BLaER1 treated with 17β-estradiol and CSF1 and Interleukin-3, amounts not matched to agents 10 nM and 100 nM (cell line): ENCODE results near the gene MAGI1.

Source experiments
- H3K27ac ChIP-seq, 11 experiments: shearing (Covaris generic); formaldehyde crosslinking; 2 replicates each; pipeline ENCODE4 v1.8.1; 2022
- H3K27me3 ChIP-seq, 11 experiments: shearing (Covaris generic); formaldehyde crosslinking; 2 replicates each; pipeline ENCODE4 v1.8.1; 2022
- H3K36me3 ChIP-seq, 11 experiments: shearing (Covaris generic); formaldehyde crosslinking; 2 replicates each; pipeline ENCODE4 v1.8.1; 2022
- H3K4me1 ChIP-seq, 10 experiments: shearing (Covaris generic); formaldehyde crosslinking; 2 replicates each; pipeline ENCODE4 v1.8.1; 2022
- H3K4me2 ChIP-seq, 11 experiments: shearing (Covaris generic); formaldehyde crosslinking; 2 replicates each; pipeline ENCODE4 v1.8.1; 2022
- H3K4me3 ChIP-seq, 10 experiments: shearing (Covaris generic); formaldehyde crosslinking; 2 replicates each; pipeline ENCODE4 v1.8.1; 2022
- H3K9ac ChIP-seq, 11 experiments: shearing (Covaris generic); formaldehyde crosslinking; 2 replicates each; pipeline ENCODE4 v1.8.1; 2022
- H3K9me3 ChIP-seq, 11 experiments: shearing (Covaris generic); formaldehyde crosslinking; replicated peaks in 1 of 11; 2 replicates each; pipeline ENCODE4 v1.8.1; 2022
- H4K20me1 ChIP-seq, 11 experiments: shearing (Covaris generic); formaldehyde crosslinking; 2 replicates each; pipeline ENCODE4 v1.8.1; 2022
- Cebpa-rat ChIP-seq, 11 experiments: shearing (Covaris generic); IDR thresholded peaks; 2 replicates each; pipeline ENCODE4 v1.8.1; 2022

The MAGI1 gene

DNA sequence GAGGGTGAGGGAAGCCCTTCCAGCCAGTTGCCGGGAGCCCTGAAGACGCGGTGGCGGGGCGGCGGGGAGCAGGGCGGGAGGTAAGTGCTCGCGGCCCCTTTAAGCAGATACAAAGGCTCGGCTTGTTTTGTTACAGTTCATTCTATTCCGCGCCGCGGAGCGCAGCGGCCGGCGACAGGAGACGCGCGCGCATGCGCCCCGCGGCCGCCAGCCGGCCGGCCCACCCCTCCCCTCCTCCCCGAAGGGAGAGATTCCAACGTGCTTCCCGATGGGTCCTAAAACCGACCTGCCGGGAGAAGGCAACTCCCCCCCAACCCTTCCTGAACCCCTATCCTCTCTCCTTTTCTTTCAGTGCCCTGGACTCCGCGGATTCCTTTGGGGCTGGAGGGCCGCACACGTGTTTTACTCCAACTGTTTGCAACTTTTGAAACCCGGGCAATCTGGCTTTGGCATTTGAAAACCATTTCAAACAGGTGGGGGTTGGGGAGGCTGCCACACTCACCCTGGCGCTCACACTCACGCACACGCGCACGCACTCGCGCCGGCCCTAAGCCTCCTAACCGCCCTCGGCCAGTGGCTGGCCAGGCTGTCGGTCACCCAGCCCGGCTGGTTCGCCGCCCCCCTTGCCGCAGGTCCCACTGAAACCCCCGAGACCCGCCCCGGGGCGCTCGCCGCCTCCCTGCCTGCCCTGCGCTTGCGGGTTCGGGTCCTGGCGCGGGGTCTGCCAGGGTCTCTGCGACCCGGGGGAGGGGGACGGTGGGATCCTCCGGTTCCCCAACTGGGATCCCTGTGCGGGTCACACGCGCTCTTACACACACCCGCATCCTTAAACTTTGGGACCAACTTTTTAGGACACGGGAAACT is at the start of gene MAGI1:
Gene MAGI1 (minus strand): TSS at position 193 of the 864 bp plus-strand sequence. CDS start 610 bp downstream, outside the sequence.
- Histone ChIP-seq H3K4me3 (peak within 1 kb of the TSS; percentile 69 to 90 (median 81)), H3K27me3 (peaks cover 7 to 18% (median 10%) of the 10 kb centered on the region in 11 experiments; a peak in 19 of 22 replicates), H3K9ac (peak within 1 kb of the TSS; percentile 74 to 87 (median 81)), H3K4me1 (peaks cover 7 to 34% (median 27%) of the 10 kb centered on the region in 10 experiments; a peak in 18 of 20 replicates), H3K4me2 (peak within 1 kb of the TSS; percentile 91 to 99 (median 97)), H3K27ac (peak within 1 kb of the TSS; percentile 34 to 79 (median 69); a peak in 21 of 22 replicates), H4K20me1 (no peaks in the 10 kb centered on the region; a peak in 1 of 22 replicates), H3K36me3 (no peaks in the 10 kb centered on the region), H3K9me3 (no peaks in the 10 kb centered on the region)
- no peak for TF ChIP-seq Cebpa-rat (IDR thresholded peaks at IDR 0.05)

- H3K27me3 ChIP-seq, result no peaks in the 10 kb centered on the region
- no peaks in the 10 kb centered on the region for H3K36me3 ChIP-seq
- no peak for TF ChIP-seq Cebpa-rat (IDR thresholded peaks at IDR 0.05)
- H3K4me2 ChIP-seq, result no peak overlapping the region
- H3K9ac ChIP-seq, result no peak overlapping the region
- no peaks in the 10 kb centered on the region for H3K9me3 ChIP-seq
- no peaks in the 10 kb centered on the region for H3K4me1 ChIP-seq
- no peak overlapping the region for H3K27ac ChIP-seq
- no peak overlapping the region for H3K4me3 ChIP-seq
- H4K20me1 ChIP-seq, result no peaks in the 10 kb centered on the region
These were observed 45.1 kb upstream of the MAGI1 start for GRCh38 chr3:66083784-66084213.

DNA sequence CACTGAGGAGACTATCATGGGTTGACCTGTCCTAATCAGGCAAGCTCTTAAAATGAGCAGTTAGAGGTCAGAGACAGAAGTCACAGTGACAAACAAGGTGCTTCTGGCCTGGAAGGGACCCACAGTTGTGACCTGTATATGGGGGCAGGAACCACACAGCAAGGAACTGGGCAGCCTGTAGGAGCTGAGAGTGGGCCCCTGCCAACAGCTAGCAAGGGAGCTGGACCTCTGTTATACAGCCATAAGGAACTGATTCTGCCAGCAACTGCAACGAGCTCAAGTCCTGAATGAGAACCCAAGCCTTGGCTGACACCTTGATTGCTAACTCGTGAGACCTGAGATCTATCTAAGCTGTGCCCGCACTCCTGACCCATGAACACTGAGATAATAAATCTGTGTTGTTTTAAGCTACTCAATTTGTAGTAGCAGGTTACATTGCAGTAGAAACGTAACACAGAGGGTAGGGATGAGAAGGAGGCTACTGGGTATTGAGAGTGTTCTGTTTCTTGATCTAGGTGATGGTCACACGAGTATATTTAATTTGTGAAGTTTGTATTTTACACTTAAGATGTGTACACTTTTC is 44.5 kb upstream of the MAGI1 start:
- Histone ChIP-seq H3K4me3 (no peak overlapping the region), H3K9ac (no peak overlapping the region), H3K27ac (no peak overlapping the region), H4K20me1 (no peaks in the 10 kb centered on the region), H3K4me1 (no peaks in the 10 kb centered on the region), H3K9me3 (no peaks in the 10 kb centered on the region), H3K27me3 (no peaks in the 10 kb centered on the region), H3K36me3 (no peaks in the 10 kb centered on the region), H3K4me2 (no peak overlapping the region)
- TF ChIP-seq Cebpa-rat (IDR thresholded peaks at IDR 0.05), result no peak

DNA sequence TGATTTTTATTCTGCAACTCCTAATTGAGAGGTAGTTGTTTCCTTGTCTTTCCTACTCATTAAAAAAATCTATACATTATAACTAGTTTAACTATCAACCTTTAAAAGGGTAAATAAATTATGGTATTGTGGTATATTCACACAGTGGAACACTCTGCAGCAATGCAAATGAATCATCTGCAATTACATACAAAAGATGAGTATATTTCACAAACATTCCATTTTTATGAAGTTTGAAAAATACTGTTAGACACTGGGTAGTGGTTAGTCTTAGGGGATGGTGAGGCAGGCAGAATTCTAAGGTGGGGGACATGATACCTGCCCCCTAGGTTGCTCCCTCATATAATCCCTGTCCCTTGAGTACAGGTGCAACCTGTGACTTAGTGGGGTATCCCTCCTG is 44.0 kb upstream of the MAGI1 start:
- Histone ChIP-seq H3K9me3 (no peaks in the 10 kb centered on the region), H3K4me2 (no peak overlapping the region), H3K27me3 (no peaks in the 10 kb centered on the region), H3K4me1 (no peaks in the 10 kb centered on the region), H3K36me3 (no peaks in the 10 kb centered on the region), H3K9ac (no peak overlapping the region), H3K4me3 (no peak overlapping the region), H3K27ac (no peak overlapping the region), H4K20me1 (no peaks in the 10 kb centered on the region)
- TF ChIP-seq Cebpa-rat (IDR thresholded peaks at IDR 0.05), result no peak

DNA sequence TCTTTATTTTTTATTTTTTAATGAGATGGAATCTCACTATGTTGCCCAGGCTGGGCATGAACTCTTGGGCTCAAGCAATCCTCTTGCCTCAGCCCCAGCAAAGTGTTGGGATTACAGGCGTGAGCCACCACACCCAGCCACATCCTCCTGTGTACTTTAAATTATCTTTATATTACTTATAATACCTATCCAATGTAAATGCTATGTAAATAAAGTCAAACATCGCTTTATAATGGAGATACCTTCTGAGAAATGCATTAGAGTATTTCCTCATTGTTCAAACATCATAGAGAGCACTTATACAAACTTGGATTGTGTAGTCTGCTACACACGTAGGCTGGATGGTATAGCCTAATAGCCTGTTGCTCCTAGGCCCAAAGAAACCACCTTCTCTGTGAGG is 41.4 kb upstream of the MAGI1 start:
- TF ChIP-seq Cebpa-rat (IDR thresholded peaks at IDR 0.05), result no peak
- no peaks in the 10 kb centered on the region for H4K20me1 ChIP-seq
- no peaks in the 10 kb centered on the region for H3K36me3 ChIP-seq
- no peak overlapping the region for H3K27ac ChIP-seq
- no peaks in the 10 kb centered on the region for H3K27me3 ChIP-seq
- H3K9me3 ChIP-seq, result no peaks in the 10 kb centered on the region
- H3K4me2 ChIP-seq, result no peak overlapping the region
- no peaks in the 10 kb centered on the region for H3K4me1 ChIP-seq
- H3K4me3 ChIP-seq, result no peak overlapping the region
- no peak overlapping the region for H3K9ac ChIP-seq

GRCh38 chr3:66077973-66078372 is 39.3 kb upstream of the MAGI1 start:
- no peak overlapping the region for H3K4me2 ChIP-seq
- no peaks in the 10 kb centered on the region for H4K20me1 ChIP-seq
- H3K4me3 ChIP-seq, result no peak overlapping the region
- TF ChIP-seq Cebpa-rat (IDR thresholded peaks at IDR 0.05), result no peak
- no peaks in the 10 kb centered on the region for H3K36me3 ChIP-seq
- H3K27ac ChIP-seq, result no peak overlapping the region
- no peaks in the 10 kb centered on the region for H3K4me1 ChIP-seq
- no peaks in the 10 kb centered on the region for H3K9me3 ChIP-seq
- H3K9ac ChIP-seq, result no peak overlapping the region
- H3K27me3 ChIP-seq, result no peaks in the 10 kb centered on the region

- no peak overlapping the region for H3K9ac ChIP-seq
- H3K36me3 ChIP-seq, result no peaks in the 10 kb centered on the region
- no peaks in the 10 kb centered on the region for H3K27me3 ChIP-seq
- TF ChIP-seq Cebpa-rat (IDR thresholded peaks at IDR 0.05), result no peak
- H3K9me3 ChIP-seq, result peaks cover 0 to 3% (median 0%) of the 10 kb centered on the region in 11 experiments; a peak in 1 of 22 replicates
- H3K4me1 ChIP-seq, result no peaks in the 10 kb centered on the region
- H3K4me3 ChIP-seq, result no peak overlapping the region
- no peaks in the 10 kb centered on the region for H4K20me1 ChIP-seq
- no peak overlapping the region for H3K4me2 ChIP-seq
- H3K27ac ChIP-seq, result no peak overlapping the region
These were observed 38.2 kb upstream of the MAGI1 start for GRCh38 chr3:66076861-66077470.

DNA sequence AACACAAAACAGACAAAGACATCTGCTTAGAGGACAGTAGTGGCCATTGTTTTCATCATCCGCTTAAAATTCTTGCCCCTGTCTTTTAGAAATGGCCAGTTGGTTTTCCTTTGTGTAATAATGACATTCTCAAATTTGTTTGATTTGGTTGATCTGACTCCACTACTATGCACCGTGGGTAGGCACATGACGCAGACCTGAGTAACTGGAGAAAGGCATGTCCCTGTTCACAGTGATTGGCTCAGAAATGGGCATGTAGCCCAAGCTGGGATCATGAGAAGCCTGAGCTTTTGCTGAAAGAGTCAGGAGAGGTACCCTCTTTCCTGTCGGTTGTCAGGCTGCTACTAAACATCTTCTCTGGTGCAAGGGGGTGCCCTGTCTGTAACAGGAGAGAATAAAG is 36.6 kb upstream of the MAGI1 start:
- no peak overlapping the region for H3K4me3 ChIP-seq
- H3K9me3 ChIP-seq, result peaks cover 0 to 3% (median 0%) of the 10 kb centered on the region in 11 experiments; a peak in 1 of 22 replicates
- H4K20me1 ChIP-seq, result no peaks in the 10 kb centered on the region
- TF ChIP-seq Cebpa-rat (IDR thresholded peaks at IDR 0.05), result no peak
- H3K4me1 ChIP-seq, result no peaks in the 10 kb centered on the region
- no peak overlapping the region for H3K27ac ChIP-seq
- H3K9ac ChIP-seq, result no peak overlapping the region
- no peaks in the 10 kb centered on the region for H3K27me3 ChIP-seq
- no peaks in the 10 kb centered on the region for H3K36me3 ChIP-seq
- no peak overlapping the region for H3K4me2 ChIP-seq

DNA sequence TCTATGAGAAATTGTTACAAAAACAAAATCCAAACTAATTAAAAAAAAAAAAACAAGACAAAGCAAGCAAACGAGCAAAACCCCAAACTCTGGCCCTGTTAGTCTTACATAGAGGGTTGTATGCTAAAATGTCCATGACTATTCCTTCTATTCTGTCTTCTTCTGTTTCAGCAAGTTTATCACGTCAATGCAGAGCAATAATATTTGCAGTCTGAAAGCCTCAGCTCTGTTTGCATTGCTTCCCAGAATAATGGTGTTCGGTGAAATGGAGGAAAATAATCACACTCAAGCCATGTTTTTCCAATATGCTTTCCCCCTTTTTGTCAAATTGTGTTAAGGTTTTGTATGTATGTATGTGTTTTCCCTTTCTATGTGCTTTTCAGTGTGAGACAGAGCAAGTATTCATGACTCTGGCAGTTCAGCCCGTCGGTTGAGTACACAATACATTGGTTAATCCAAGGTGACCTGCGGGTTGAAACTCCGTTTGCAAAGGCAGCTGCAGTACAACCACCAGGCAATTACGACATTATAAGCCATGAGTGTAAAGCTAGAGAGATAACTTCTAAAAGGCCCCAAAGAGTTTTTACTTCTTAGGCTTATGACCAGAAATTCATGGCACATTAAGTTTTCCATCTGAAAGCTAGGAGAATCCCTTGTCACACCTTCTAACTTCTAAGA is 34.9 kb upstream of the MAGI1 start:
- no peak overlapping the region for H3K9ac ChIP-seq
- H4K20me1 ChIP-seq, result no peaks in the 10 kb centered on the region
- H3K4me2 ChIP-seq, result no peak overlapping the region
- no peak overlapping the region for H3K4me3 ChIP-seq
- H3K36me3 ChIP-seq, result no peaks in the 10 kb centered on the region
- H3K4me1 ChIP-seq, result no peaks in the 10 kb centered on the region
- H3K27ac ChIP-seq, result no peak overlapping the region
- no peak for TF ChIP-seq Cebpa-rat (IDR thresholded peaks at IDR 0.05)
- H3K27me3 ChIP-seq, result no peaks in the 10 kb centered on the region
- peaks cover 5 to 10% (median 7%) of the 10 kb centered on the region in 11 experiments; a peak in 12 of 22 replicates for H3K9me3 ChIP-seq
